Measurements from ENCODE around the gene NKX1-1. TPM values are rescaled to one million over a fixed set of nuclear protein-coding genes. Genes with fewer than 3 reads are reported as not detected.

Gene NKX1-1
- polyA plus RNA-seq, 2 of the 4 experiments (the other 2 are of a cell fraction) = not detected

GRCh38 chr4:1449833-1450741 lies 43.8 kb upstream of the NKX1-1 start:
- TF ChIP-seq FOXS1 (CRISPR knock-in tag; IDR thresholded peaks at IDR 0.05) (no peak), KDM5A (IDR thresholded peaks at IDR 0.05) (no peak), SREBF2 (IDR thresholded peaks at IDR 0.05) (no peak)
- no peaks in the 10 kb centered on the region for H3K4me1 ChIP-seq
- no peak overlapping the region for H3K4me2 ChIP-seq
- ATAC-seq = no peak
- H3K27ac ChIP-seq = no peak overlapping the region
- ChIA-PET CTCF (interaction anchor here (0.6 to 0.9 kb wide), 2 partner anchors 98 to 163 kb away, joined by 3 read pairs; no protein-coding TSS in a partner anchor), POLR2A (no interaction called here)
- 35% methylated on average over 14 of the region's 32 CpGs for WGBS (ENCODE audit: missing lambda C conversion rate)
- no peak overlapping the region for H3K4me3 ChIP-seq
- no peak for FAIRE-seq
- H3K9me3 ChIP-seq = no peaks in the 10 kb centered on the region
- no peak for DNase-seq (ENCODE audit: low read depth in 1 of 2, low spot score in 1 of 2)

- CTCF ChIA-PET = no interaction called here
- H3K4me2 ChIP-seq = no peak overlapping the region
- TF ChIP-seq PBX3 (IDR thresholded peaks at IDR 0.05) (no peak), HMGXB4 (CRISPR knock-in tag; IDR thresholded peaks at IDR 0.05; ENCODE audit: borderline replicate concordance) (no peak), HDAC2 (IDR thresholded peaks at IDR 0.05) (no peak), EHMT2 (IDR thresholded peaks at IDR 0.05; ENCODE audit: low read depth) (no peak), EP300 (IDR thresholded peaks at IDR 0.05) (no peak), CTCF (IDR thresholded peaks at IDR 0.05) (no peak), SREBF2 (IDR thresholded peaks at IDR 0.05) (no peak), ELK1 (IDR thresholded peaks at IDR 0.05; ENCODE audit: low read depth, low read length) (no peak), RFX5 (IDR thresholded peaks at IDR 0.05) (no peak), RAD21 (conservative IDR thresholded peaks at IDR 0.05 in 1 of 2, IDR thresholded peaks at IDR 0.05 in 1 of 2) (no peak), EHF (CRISPR knock-in tag; IDR thresholded peaks at IDR 0.05) (no peak), ZNF302 (CRISPR knock-in tag; IDR thresholded peaks at IDR 0.05) (no peak), HEYL (CRISPR knock-in tag; IDR thresholded peaks at IDR 0.05) (no peak), HOXA7 (CRISPR knock-in tag; IDR thresholded peaks at IDR 0.05) (no peak)
These were observed 43.2 kb upstream of the NKX1-1 start for GRCh38 chr4:1449475-1449832.

More at GRCh38 chr4:1449475-1449832, 43.2 kb upstream of the NKX1-1 start:
- ATAC-seq = no peak
- Histone ChIP-seq H3K27ac (no peak overlapping the region), H3K4me3 (no peak overlapping the region), H3K4me1 (no peaks in the 10 kb centered on the region), H3K9me3 (no peaks in the 10 kb centered on the region)
- WGBS (ENCODE audit: missing lambda C conversion rate) = 40% methylated on average over 5 of the region's 12 CpGs
- no peak for DNase-seq (ENCODE audit: low read depth in 1 of 2, low spot score in 1 of 2)
- no peak for FAIRE-seq
- POLR2A ChIA-PET = no interaction called here
